Stimulated activated CD8-positive, alpha-beta memory T cell treated with anti-CD3 and anti-CD28 coated beads, Interleukin-4, amount 100 ng/mL, for 24 hours (primary cell): Measurements from ENCODE around the gene LRRC41.
"Not testable (repeated sequence)": the region's sequence is repeated elsewhere in the genome, so short reads cannot be mapped to it uniquely, and the experiment has no call there.

Source experiments
- DNase-seq: peaks from one replicate; pipeline ENCODE4 v3.0.0-alpha.2; 2020; ENCODE audit warnings: low read depth

LRRC41 gene, protein sequence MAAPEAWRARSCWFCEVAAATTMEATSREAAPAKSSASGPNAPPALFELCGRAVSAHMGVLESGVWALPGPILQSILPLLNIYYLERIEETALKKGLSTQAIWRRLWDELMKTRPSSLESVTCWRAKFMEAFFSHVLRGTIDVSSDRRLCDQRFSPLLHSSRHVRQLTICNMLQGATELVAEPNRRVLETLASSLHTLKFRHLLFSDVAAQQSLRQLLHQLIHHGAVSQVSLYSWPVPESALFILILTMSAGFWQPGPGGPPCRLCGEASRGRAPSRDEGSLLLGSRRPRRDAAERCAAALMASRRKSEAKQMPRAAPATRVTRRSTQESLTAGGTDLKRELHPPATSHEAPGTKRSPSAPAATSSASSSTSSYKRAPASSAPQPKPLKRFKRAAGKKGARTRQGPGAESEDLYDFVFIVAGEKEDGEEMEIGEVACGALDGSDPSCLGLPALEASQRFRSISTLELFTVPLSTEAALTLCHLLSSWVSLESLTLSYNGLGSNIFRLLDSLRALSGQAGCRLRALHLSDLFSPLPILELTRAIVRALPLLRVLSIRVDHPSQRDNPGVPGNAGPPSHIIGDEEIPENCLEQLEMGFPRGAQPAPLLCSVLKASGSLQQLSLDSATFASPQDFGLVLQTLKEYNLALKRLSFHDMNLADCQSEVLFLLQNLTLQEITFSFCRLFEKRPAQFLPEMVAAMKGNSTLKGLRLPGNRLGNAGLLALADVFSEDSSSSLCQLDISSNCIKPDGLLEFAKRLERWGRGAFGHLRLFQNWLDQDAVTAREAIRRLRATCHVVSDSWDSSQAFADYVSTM

DNA sequence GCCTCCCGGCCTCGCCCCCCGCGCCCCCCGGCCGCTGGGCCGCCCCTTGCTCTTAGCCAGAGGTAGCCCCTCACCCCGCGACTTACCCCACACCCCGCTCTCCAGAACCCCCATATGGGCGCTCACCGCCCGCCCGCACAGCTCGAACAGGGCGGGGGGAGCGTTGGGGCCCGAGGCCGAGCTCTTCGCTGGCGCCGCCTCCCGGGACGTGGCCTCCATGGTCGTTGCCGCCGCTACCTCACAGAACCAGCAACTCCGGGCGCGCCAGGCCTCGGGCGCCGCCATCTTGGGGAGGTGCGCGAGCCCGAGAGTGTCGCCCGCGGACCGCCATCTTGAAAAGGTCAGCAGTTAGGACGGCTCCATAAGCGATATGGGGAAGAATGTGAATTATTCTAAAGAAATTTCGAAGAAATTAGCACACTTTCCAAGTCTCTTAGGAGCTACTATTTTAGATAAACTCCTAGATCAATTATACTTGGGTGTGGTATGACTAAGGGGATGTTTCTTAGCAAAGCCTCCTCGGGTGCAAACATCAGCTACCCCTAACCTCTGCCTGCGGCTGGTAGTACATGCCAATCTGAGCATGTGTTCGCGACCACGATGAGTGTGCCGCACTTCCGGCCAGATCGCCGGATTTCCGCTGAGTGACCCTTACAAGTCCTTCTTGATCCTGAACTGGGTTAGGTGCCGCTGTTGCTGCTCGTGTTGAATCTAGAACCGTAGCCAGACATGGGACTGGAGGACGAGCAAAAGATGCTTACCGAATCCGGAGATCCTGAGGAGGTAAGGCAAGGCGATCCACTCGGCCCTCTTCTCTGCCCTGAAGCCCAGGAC lies at the start of gene LRRC41, which contains the start of gene UQCRH:
Gene LRRC41 (minus strand): TSS at position 579 of the 834 bp plus-strand sequence. CDS start 294 bp downstream, at position 285.
Gene UQCRH (plus strand): TSS at position 661 of the 834 bp plus-strand sequence. CDS start 69 bp downstream, at position 730.
- peak; percentile 86 for DNase-seq

DNA sequence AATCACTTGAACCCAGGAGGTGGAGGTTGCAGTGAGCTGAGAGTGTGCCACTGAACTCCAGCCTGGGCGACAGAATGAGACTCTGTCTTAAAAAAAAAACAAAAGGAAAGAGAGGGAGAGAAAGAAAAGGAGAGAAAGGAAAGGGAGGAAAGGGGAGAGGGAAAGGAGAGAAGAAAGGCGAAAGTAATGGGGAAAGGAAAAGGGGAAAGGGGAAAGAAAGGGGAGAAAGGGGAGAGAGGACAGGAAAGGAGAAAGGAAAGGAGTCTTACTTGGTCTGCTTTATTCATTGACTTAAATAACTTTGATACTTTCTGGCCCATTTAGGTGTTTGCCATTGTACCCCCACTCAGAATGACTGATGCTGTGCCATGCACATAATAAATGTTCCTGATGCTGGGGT lies 48.9 kb upstream of the LRRC41 start:
- DNase-seq = no peak

DNA sequence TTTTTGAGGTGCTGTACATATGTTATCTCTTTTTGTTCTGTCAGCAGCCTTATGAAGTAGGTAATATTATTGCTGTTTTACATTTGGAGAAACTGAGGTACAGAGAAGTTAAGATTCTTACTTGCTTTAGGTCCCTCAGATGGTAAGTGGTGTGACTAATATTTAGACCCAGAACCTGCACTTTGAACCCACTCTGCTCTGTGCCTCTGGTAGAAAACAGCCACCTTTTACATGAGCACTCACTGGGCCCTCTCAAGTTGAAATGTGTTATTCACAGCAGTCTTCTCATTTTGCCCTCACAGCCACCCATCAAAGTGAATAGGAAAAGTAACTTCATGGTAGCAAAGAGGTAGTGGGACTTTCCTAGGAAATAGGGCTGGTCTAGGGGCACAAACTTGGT lies 41.9 kb upstream of the LRRC41 start:
- DNase-seq = no peak

DNA sequence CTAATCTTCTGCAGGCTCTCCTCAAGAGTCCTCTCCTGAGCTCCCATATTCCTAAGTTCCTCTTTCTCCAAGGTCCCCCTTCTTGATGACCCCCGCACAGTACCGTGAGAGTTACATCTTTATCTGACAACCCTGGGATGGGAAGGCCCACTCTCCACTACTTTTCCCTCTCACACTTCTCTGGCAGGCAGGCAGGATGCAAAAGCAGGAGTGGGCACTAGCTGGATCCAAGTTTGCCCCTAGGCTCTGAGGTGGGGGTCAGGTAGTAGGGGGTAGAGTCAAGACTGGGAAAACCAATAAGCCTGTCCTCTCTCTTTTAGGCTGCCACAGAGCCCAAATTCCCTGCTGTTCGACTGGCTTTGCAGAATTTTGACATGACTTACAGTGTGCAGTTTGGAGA lies 41.1 kb upstream of the LRRC41 start:
- DNase-seq = no peak

DNA sequence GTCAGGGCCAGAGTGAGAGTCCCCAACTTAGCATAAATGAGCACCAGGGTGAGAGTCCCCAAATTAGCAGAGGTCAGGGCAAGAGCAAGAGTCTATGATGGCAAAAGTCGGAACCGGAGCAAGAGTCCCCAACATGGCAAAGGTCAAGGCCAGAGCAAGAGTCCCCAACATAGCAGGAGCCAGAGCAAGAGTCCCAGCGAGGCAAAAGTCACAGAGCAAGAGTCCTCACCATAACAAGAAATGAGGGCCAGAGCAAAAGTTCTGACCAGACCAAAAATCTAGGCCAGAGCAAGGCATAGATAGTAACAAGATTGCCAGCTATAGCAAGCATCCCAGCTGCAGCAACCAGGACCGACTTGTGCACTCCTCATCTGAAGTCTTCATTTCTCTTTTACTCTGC lies 40.3 kb upstream of the LRRC41 start:
- DNase-seq = no peak

DNA sequence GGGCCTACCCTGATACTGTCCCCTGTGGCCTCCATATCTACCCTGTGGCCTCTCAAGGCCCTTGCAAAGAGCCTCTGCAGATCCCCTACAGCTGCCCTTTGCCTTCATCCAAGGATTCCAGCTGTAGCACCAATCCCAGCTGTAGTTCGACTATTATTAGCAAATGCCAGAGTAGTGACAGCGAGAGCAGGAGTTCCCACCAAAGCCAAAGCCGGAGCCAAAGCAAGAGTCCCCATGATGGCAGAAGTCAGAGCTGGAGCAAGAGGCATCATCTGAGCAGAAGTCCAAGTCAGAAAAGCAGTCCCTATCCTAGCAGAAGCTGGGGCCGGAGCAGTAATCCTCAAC lies 39.9 kb upstream of the LRRC41 start:
- no peak for DNase-seq

DNA sequence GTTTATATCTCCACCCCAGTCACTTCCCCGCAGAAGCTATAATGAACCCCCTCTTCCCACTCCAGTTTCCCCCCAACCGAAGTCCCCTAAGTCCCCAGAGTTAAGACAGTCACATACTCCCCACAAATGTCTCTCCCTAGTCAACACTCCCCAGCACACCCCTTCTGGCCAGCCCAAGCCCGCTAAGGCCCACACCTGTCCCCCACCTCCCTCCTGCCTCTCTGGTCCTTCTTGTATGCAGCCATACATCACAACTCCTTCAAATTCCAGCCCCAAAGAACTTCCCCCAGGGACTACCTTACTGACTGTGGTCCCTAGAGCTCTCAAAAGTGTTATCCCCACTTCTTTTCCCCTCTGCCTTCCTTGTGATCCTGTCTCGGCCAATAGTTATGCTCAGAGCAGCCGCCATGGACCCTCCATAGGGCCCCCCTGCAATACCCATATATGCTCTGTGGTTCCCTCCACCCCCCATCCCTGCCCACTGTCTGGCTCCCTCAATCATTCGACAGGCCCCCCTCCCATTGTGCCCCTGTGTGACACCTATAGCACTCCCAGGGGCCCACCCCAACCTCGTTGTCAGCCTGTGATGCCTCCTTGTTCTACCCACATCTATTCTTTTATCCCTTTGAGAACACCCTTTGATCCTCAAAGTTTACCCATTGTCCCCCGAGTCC lies 39.4 kb upstream of the LRRC41 start:
- no peak for DNase-seq

DNA sequence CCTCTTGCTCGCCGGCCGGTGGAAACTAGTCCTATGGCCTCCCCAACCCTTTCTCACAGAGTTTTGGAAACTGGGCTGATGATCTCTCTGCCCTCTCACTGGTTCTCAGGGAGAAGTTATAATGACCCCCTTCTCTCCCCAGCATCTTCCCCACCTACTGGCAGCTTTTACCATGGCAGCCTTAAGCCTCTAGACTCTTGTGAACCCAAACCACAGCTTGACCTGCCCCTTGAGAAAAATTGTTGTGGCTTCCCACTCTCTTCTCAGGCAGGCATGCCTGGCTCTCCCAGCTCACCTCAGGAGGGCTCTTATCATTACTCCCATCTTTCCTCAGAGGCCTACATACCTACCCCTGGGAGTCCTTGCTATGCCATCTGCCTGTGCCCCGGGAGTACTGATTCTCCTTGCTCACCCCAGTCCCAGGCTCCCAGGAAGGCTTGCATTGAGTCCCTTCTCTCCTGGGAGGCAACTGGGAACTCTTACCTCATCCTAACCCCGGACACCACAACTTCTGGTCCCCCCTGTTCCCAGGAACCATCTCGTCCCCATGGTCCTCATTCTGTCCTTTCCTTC lies 38.8 kb upstream of the LRRC41 start:
- no peak for DNase-seq

DNA sequence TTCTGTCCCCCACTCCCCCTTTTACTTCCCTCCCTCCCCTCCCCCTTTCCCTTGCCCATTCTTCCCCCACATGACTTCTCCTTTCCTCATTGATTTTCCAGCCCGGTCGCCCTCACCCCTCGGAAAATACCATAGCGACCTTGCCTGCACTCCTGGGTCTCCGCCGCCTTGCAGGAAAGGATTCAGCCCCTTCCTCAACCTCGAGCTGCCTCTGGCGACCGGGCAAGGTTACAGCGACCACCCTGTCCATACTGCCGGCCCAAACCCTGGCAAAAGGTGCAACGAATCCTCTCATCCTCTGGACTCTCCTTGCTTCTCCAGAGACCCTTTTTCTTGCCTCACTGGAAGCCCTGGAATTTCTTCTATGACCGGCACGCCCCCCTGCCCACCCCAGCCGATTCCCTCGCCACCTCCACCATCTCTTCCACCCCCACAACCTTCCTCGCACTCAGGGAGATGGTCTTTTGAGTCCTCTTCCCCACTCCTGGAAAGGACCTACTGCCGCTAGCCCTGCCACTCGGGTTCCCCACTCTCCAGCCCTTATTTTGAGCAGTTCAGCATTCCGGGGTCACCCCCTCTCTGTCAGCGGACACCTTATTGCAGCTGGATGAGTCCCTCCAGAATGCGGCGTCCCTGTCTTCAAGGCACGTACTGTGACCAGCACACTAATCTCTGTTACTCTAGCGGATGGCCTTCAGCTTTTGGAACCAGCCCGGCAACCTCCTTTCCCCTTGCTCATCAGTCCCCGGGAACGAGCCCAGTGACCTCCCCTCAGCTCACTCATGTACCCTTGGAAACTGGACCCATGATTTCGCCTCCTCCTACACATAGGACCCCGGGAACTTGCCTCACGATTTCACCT lies 38.0 kb upstream of the LRRC41 start:
- no peak for DNase-seq

DNA sequence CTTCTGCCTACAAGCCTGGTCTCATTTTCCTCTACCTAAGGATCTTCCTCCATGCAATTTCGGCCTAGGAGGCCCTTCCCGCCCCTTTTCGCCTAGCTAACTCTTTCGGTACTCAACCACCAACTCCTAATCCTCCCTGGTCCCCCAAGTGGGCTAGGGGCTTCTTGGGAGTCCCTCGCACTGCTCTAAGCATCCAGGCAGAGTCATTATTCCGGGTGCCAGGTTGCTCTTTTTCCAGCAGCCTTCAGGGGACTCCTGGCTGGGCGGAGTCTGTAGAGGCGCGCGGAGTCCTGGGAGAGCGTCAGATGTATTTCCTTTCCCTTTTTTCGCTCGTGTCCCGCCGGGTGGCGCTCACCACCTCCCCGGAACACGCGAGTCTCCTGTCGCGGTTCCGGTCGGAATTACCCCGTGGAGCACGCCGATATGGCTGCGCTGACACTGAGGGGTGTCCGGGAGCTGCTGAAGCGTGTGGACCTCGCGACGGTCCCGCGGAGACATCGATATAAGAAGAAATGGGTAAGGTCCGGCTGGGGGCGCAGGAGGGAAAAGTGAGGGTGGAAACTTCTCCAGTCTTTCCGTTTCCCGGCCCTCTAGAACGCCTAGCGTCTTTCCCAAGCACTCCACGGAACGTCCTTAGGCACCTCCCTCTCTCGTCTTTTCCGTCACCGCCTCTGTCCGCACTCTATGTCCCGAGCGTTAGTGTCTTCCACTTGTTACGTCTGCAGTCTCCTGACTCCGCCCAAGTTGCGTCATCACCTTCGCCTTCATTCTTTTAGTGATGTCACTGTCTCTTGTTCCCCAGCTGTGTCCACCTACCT lies 37.2 kb upstream of the LRRC41 start, which contains the start of gene NSUN4:
Gene NSUN4 (plus strand): TSS at position 404 of the 818 bp plus-strand sequence. CDS start 20 bp downstream, at position 424.
- DNase-seq = peak; percentile 77

DNA sequence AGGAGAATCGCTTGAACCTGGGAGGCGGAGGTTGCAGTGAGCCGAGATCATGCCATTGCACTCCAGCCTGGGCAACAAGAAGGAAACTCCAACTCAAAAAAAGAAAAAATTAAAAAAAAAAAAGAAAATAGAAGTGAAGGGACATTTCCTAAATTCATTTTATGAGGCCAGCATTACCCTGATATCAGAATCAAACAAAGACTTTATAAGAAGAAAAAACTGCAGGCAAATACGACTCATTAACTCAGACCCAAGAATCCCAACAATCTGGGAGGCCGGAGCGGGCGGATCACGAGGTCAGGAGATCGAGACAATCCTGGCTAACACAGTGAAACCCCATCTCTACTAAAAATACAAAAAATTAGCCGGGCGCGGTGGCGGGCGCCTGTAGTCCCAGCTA lies 34.0 kb upstream of the LRRC41 start:
- DNase-seq = not testable (repeated sequence)

DNA sequence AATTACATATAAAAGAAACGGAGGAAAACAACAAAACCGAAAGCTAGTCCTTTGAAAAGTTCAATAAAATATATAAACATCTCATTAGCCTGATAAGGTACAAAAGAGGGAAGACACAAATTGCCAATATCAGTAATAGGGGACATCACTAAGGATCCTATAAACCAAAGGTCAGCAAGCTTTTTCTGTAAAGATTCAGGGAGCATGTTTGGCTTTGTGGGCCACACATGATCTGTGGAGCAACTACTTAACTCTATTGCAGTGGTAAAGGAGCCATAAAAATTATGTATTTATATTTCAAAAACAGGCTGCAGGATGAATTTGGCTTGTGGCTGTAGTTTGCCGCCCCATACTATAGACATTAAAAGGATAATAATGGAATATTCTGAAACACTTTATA lies 31.7 kb upstream of the LRRC41 start:
- DNase-seq = no peak

DNA sequence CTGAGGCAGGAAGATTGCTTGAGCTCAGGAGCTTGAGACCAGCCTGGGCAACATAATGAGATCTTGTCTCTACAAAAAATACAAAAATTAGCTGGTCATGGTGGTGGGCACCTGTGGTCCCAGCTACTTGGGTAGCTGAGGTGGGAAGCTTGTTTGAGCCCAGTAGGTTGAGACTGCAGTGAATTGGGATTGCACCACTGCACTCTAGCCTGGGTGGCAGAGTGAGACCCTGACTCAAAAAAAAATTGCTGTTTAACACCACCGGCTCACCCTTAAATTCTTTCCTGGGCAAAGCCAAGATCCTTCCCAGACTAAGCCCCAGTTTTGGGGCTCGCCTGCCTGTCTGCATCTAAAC lies 30.6 kb upstream of the LRRC41 start:
- DNase-seq = no peak

DNA sequence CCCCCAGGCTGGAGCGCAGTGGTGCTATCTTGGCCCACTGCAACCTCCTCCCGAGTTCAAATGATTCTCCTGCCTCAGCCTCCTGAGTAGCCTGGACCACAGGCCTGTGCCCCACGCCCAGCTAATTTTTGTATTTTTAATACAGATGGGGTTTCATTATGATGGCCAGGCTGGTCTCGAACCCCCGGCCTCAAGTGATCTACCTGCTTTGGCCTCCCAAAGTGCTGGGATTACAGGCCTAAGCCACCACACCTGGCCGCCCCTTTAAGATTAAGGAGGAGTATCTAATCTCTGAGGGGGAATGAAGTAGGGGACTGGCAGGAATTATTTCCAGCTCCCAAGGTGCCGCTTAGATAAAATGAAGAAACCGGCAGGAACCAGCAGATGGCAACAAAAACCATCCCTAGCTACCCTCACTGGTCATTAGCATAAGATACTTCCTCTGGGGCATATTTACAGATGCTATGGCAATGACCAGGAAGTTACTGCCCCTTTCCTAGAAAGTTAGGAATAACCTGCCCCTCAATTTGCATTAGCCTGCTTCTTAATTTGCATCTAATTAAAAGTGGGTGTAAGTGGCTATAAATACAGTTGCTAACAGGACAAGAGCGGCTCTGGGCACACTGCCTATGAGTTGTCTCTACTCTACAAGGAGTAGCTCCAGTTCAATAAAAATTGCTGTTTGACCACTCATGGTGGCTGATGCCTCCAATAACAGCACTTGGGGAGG lies 30.0 kb upstream of the LRRC41 start:
- no peak for DNase-seq

DNA sequence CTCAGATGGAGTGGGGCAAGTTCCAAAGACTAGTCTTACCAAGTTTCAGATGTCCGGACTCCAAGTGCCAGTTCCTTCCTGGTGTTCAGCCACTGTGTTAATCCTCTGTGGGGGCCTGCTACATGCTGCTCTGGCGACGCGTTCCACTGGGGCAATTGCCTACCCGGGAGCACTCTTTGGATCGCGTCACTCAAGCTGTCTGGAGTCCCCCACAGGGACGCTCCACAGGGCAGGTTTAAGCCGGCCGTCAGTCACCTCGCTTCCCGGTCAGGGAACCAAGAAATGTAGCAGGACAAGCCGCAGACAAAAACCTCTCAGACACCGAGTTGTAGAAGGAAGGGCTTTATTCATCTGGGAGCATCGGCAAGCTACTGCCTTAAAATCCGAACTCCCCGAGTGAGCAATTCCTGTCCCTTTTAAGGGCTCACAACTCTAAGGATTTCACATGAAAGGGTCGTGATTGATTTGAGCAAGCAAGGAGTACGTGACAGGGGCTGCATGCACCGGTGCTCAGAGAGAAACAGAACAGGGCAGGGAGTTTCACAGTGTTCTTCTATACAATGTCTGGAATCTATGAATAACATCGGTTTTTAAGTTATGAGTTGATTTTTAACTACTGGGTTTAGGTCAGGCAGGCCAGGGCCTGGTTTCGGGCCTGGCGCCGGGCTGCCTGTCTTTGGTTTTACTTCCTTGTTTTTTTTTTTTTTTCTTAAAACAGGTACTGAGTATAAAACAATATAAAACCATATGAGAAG lies 28.5 kb upstream of the LRRC41 start:
- not testable (repeated sequence) for DNase-seq

DNA sequence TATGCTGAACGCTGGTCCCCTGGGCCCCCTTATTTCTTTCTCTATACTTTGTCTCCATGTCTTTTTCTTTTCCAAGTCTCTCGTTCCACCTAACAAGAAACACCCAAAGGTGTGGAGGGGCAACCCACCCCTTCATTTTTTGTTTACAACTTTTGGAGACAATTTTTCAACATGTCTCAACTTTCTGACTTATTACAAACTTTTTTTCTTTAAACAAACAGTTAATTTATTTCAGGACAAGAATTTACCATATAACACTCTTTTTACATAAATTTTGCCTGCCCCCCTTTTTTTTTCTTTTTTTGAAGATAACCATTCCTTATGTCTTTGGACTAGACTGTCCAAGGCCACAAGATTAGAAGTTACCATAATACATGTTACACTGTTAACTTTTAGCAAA lies 27.0 kb upstream of the LRRC41 start:
- DNase-seq = not testable (repeated sequence)

DNA sequence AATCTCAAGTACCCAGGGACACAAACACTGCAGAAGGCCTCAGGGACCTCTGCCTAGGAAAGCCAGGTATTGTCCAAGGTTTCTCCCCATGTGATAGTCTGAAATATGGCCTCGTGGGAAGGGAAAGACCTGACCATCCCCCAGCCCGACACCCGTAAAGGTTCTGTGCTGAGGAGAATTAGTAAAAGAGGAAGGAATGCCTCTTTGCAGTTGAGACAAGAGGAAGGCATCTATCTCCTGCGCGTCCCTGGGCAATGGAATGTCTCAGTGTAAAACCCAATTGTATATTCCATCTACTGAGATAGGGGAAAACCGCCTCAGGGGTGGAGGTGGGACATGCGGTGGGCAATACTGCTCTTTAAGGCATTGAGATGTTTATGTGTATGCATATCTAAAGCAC lies 26.4 kb upstream of the LRRC41 start:
- not testable (repeated sequence) for DNase-seq

DNA sequence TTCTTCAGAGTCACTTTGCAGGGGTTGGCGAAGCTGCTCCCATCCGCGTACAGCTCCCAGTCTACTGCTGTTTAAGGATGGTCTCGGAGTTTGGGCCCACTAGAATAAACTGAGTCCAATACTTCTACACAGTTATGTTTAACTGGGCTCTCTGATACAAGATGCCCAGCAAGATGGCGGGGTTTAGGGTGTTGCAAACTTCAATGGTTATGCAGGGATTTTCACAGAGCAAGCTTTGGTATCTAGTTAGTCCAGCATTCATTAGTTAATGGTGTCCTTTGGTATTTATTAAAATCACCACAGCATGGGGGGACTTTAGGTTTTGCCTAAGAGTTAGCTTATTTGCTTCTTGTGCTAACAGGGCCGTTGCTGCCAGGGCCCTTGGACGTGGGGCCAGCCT lies 24.8 kb upstream of the LRRC41 start:
- DNase-seq = not testable (repeated sequence)
